ENCODE results near the gene GTF2A2. TPM values are rescaled to one million over a fixed set of nuclear protein-coding genes. Genes with fewer than 3 reads are reported as not detected.

Gene GTF2A2
- polyA plus RNA-seq, 1 donor from 2014 or later: 171 TPM

- TF ChIP-seq, protein P1, sequence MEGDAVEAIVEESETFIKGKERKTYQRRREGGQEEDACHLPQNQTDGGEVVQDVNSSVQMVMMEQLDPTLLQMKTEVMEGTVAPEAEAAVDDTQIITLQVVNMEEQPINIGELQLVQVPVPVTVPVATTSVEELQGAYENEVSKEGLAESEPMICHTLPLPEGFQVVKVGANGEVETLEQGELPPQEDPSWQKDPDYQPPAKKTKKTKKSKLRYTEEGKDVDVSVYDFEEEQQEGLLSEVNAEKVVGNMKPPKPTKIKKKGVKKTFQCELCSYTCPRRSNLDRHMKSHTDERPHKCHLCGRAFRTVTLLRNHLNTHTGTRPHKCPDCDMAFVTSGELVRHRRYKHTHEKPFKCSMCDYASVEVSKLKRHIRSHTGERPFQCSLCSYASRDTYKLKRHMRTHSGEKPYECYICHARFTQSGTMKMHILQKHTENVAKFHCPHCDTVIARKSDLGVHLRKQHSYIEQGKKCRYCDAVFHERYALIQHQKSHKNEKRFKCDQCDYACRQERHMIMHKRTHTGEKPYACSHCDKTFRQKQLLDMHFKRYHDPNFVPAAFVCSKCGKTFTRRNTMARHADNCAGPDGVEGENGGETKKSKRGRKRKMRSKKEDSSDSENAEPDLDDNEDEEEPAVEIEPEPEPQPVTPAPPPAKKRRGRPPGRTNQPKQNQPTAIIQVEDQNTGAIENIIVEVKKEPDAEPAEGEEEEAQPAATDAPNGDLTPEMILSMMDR (IDR thresholded peaks at IDR 0.05; ENCODE audit: poor library complexity, severe bottlenecking): no peak
Observed at GRCh38 chr15:59680870-59681269, 23.6 kb upstream of the GTF2A2 start (continued).

GRCh38 chr15:59680346-59680745 lies 23.0 kb upstream of the GTF2A2 start:
- peaks cover 5% of the 10 kb centered on the region for H3K36me3 ChIP-seq (ENCODE audit: insufficient read depth, low read length)
- no peak overlapping the region for H3K9ac ChIP-seq (ENCODE audit: low read length)
- H3K9me3 ChIP-seq (ENCODE audit: low read length): no peaks in the 10 kb centered on the region
- TF ChIP-seq MXI1 (conservative IDR thresholded peaks at IDR 0.05; ENCODE audit: poor library complexity, severe bottlenecking) (no peak), RAD21 (conservative IDR thresholded peaks at IDR 0.05) (no peak), POLR2AphosphoS5 (IDR thresholded peaks at IDR 0.05) (no peak), TAF1 (IDR thresholded peaks at IDR 0.05; ENCODE audit: low read depth) (no peak), EP300 (conservative IDR thresholded peaks at IDR 0.05; ENCODE audit: poor library complexity, severe bottlenecking) (no peak), EZH2 (IDR thresholded peaks at IDR 0.05; ENCODE audit: borderline replicate concordance, insufficient read depth, low read length, poor library complexity, severe bottlenecking) (no peak), SMC3 (conservative IDR thresholded peaks at IDR 0.05; ENCODE audit: poor library complexity) (no peak), REST (IDR thresholded peaks at IDR 0.05; ENCODE audit: borderline replicate concordance) (no peak)
- TF ChIP-seq, protein P1 (IDR thresholded peaks at IDR 0.05; ENCODE audit: poor library complexity, severe bottlenecking): no peak
- peaks cover 23% of the 10 kb centered on the region for H3K79me2 ChIP-seq (replicated peaks; ENCODE audit: insufficient read depth, low read length)
- H3K4me2 ChIP-seq (ENCODE audit: low read length): no peak overlapping the region
- no peak overlapping the region for H2AFZ ChIP-seq (ENCODE audit: low read depth, low read length)
- no peaks in the 10 kb centered on the region for H3K27me3 ChIP-seq (ENCODE audit: insufficient read depth, low read depth, low read length)
- H4K20me1 ChIP-seq (ENCODE audit: insufficient read depth): no peaks in the 10 kb centered on the region
- no peak overlapping the region for H3K4me3 ChIP-seq (ENCODE audit: low read length)
- no peak overlapping the region for H3K27ac ChIP-seq (ENCODE audit: low read length)
- no peaks in the 10 kb centered on the region for H3K9me2 ChIP-seq (ENCODE audit: insufficient read depth, low read length)
- H3F3A ChIP-seq (ENCODE audit: insufficient read depth, low read length, poor library complexity, severe bottlenecking): no peaks in the 10 kb centered on the region

DNA sequence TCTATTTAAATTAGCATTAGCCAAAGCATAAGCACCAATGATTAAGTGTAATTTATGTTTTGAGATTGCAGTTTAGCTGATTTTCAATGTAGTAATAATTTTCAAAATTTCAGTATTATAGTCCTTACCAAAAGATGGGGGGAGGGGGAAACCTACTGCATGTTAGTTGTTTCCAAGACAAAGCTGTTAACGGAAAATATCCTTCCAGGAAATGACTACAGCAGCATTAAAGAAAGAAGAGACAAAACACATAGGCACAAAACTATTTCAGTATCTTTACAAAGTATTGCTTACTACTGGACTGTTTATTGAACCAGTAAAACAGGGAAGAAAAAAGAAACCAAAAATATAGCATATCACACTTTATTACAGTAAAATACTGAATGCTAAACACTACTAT lies 21.3 kb upstream of the GTF2A2 start:
- Histone ChIP-seq H3K9me3 (ENCODE audit: low read length) (no peaks in the 10 kb centered on the region), H4K20me1 (ENCODE audit: insufficient read depth) (no peaks in the 10 kb centered on the region), H3K9ac (ENCODE audit: low read length) (no peak overlapping the region), H3K27me3 (ENCODE audit: insufficient read depth, low read depth, low read length) (no peaks in the 10 kb centered on the region), H3K27ac (ENCODE audit: low read length) (no peak overlapping the region), H3K9me2 (ENCODE audit: insufficient read depth, low read length) (no peaks in the 10 kb centered on the region), H3K4me2 (ENCODE audit: low read length) (no peak overlapping the region), H3K4me3 (ENCODE audit: low read length) (no peak overlapping the region), H2AFZ (ENCODE audit: low read depth, low read length) (no peak overlapping the region), H3K79me2 (replicated peaks; ENCODE audit: insufficient read depth, low read length) (peaks cover 7% of the 10 kb centered on the region), H3F3A (ENCODE audit: insufficient read depth, low read length, poor library complexity, severe bottlenecking) (no peaks in the 10 kb centered on the region), H3K36me3 (ENCODE audit: insufficient read depth, low read length) (peaks cover 5% of the 10 kb centered on the region)
- no peak for TF ChIP-seq EP300 (conservative IDR thresholded peaks at IDR 0.05; ENCODE audit: poor library complexity, severe bottlenecking)
- no peak for TF ChIP-seq TAF1 (IDR thresholded peaks at IDR 0.05; ENCODE audit: low read depth)
- TF ChIP-seq RAD21 (conservative IDR thresholded peaks at IDR 0.05): no peak
- TF ChIP-seq, protein P1 (IDR thresholded peaks at IDR 0.05; ENCODE audit: poor library complexity, severe bottlenecking): no peak
- no peak for TF ChIP-seq EZH2 (IDR thresholded peaks at IDR 0.05; ENCODE audit: borderline replicate concordance, insufficient read depth, low read length, poor library complexity, severe bottlenecking)
- no peak for TF ChIP-seq REST (IDR thresholded peaks at IDR 0.05; ENCODE audit: borderline replicate concordance)

Measured in neural cell (in vitro differentiated cells).